ENCODE measurements around the gene STX5. TPM values are rescaled to one million over a fixed set of nuclear protein-coding genes. Genes with fewer than 3 reads are reported as not detected.

STX5 gene
- total and polyA plus RNA-seq, 7 donors = 16.0 to 24.6 (median 21.0) TPM

DNA sequence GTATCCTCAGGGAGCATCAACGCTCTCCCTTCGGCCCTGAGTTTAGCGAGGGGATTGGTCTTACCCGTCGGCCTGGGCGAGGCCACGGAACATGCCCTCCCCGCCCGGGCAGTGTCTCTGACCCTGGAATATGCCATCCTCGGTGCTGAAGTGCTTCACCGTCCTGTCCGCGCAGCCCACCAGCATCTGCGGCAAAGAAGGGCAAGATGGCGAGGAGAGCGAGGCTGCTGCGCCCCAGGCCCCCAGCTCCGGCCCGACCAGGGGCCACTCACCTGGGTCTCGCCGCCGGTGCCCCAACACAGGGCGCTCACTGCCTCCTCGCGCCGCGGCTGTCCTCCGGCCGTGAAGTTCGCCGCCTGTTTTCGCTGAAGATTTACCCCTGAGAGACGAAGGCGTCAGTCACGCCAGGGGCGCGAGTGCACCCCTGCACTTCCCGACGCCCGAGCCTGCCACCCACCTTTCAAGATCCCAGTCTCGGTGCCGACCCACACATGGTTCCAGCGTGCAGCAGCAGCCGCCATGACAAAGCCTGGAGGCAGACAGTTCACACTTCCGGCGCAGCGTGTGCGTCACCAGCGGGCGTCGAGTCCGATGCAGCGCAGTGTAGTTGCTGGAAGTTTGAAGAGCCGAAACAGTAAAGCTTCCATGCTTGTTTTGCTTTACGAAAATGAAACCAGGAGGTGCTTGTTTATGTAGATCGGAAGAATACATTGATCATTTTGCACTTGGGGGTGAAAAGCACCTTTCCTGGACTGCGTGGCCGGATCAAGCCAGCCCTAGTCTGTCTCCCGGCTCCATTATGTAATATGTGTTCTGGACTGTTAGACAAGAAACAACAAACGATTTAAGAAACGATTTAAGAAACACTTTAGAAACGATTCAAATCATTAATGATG, 7.4 kb upstream of the STX5 start, which contains the start of gene WDR74:
TSS of gene WDR74 (minus strand) at position 541 of the 896 bp plus-strand sequence. CDS start at position 521, 20 bp downstream.
- peak; percentile 93 to 96 for DNase-seq
- peak within 1 kb of the TSS; percentile 100 for H3K27ac ChIP-seq
- 0% methylated on average over 60 to 62 of the region's 62 CpGs for WGBS, 3 donors
- H3K9me3 ChIP-seq = no peaks in the 10 kb centered on the region
- H3K4me3 ChIP-seq = peak within 1 kb of the TSS; percentile 84
- TF ChIP-seq, protein P1, sequence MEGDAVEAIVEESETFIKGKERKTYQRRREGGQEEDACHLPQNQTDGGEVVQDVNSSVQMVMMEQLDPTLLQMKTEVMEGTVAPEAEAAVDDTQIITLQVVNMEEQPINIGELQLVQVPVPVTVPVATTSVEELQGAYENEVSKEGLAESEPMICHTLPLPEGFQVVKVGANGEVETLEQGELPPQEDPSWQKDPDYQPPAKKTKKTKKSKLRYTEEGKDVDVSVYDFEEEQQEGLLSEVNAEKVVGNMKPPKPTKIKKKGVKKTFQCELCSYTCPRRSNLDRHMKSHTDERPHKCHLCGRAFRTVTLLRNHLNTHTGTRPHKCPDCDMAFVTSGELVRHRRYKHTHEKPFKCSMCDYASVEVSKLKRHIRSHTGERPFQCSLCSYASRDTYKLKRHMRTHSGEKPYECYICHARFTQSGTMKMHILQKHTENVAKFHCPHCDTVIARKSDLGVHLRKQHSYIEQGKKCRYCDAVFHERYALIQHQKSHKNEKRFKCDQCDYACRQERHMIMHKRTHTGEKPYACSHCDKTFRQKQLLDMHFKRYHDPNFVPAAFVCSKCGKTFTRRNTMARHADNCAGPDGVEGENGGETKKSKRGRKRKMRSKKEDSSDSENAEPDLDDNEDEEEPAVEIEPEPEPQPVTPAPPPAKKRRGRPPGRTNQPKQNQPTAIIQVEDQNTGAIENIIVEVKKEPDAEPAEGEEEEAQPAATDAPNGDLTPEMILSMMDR (IDR thresholded peaks at IDR 0.05) = no peak
- intact Hi-C loops (cut with DNase I) = loop anchor here in 1 of 2 donors (5.0 kb wide), 1 partner anchor 37 kb away; no protein-coding TSS in a partner anchor
- peak; percentile 74 to 80 (median 78) for ATAC-seq
- no peaks in the 10 kb centered on the region for H3K27me3 ChIP-seq (ENCODE audit: insufficient read depth in 3 of 3, low read length in 2 of 3)
- H3K4me1 ChIP-seq = peaks cover 12% of the 10 kb centered on the region
- H3K36me3 ChIP-seq (ENCODE audit: insufficient read depth in 1 of 2, low read depth in 1 of 2) = peaks cover 6 to 37% of the 10 kb centered on the region in 2 donors

- Histone ChIP-seq H3K27me3 (ENCODE audit: insufficient read depth in 3 of 3, low read length in 2 of 3) (no peaks in the 10 kb centered on the region), H3K4me3 (no peak overlapping the region), H3K4me1 (peaks cover 22% of the 10 kb centered on the region), H3K27ac (no peak overlapping the region), H3K36me3 (ENCODE audit: insufficient read depth in 1 of 2, low read depth in 1 of 2) (peaks cover 6 to 49% of the 10 kb centered on the region in 2 donors), H3K9me3 (no peaks in the 10 kb centered on the region)
- 79 to 90% (median 84%) methylated on average over 8 of the region's 8 CpGs for WGBS, 3 donors
- DNase-seq = no peak
- ATAC-seq = no peak
- TF ChIP-seq, protein P1 (IDR thresholded peaks at IDR 0.05) = no peak
- intact Hi-C loops (cut with DNase I) = loop anchor here in 1 of 2 donors (5.0 kb wide), 1 partner anchor 33 kb away; no protein-coding TSS in a partner anchor
Observed at GRCh38 chr11:62835336-62835735, 3.5 kb upstream of the STX5 start.

- peaks cover 6 to 67% of the 10 kb centered on the region in 2 donors for H3K36me3 ChIP-seq (ENCODE audit: insufficient read depth in 1 of 2, low read depth in 1 of 2)
Observed at GRCh38 chr11:62832336-62833234, 734 bp upstream of the STX5 start, which contains the start of gene TEX54. TEX54 (minus strand) TSS chr11:62832841.

More at GRCh38 chr11:62832336-62833234, 734 bp upstream of the STX5 start, which contains the start of gene TEX54:
- Histone ChIP-seq H3K27ac (peak within 1 kb of the TSS; percentile 98), H3K9me3 (no peaks in the 10 kb centered on the region), H3K4me1 (peaks cover 27% of the 10 kb centered on the region), H3K27me3 (ENCODE audit: insufficient read depth in 3 of 3, low read length in 2 of 3) (no peaks in the 10 kb centered on the region), H3K4me3 (peak within 1 kb of the TSS; percentile 99)
- DNase-seq = peak; percentile 45 to 64
- WGBS, 3 donors = 6 to 9% (median 8%) methylated on average over 40 of the region's 40 CpGs
- TF ChIP-seq, protein P1 (IDR thresholded peaks at IDR 0.05) = no peak
- intact Hi-C loops (cut with DNase I) = loop anchor here (5.0 kb wide), 2 partner anchors 35 to 45 kb away; partner anchors contain the start of gene TMEM179B (in 1 of the 2)
- peak; percentile 2 to 33 (median 17) for ATAC-seq
